ENCODE measurements around the gene AVP. TPM values are rescaled to one million over a fixed set of nuclear protein-coding genes. Genes with fewer than 3 reads are reported as not detected.

AVP gene
- total and polyA plus RNA-seq, 2 experiments from 2014 or later: 0.67 to 1.3 TPM

- no peaks in the 10 kb centered on the region for H3K9me2 ChIP-seq (replicated peaks; ENCODE audit: insufficient read depth)
- no peaks in the 10 kb centered on the region for H3K9me3 ChIP-seq (ENCODE audit: low read depth)
- H3K27ac ChIP-seq: no peak overlapping the region
- H2AFZ ChIP-seq: no peak overlapping the region
- H3K4me3 ChIP-seq: no peak overlapping the region
- TF ChIP-seq EZH2 (IDR thresholded peaks at IDR 0.05; ENCODE audit: borderline replicate concordance): no peak
- no peak for TF ChIP-seq CTCF (IDR thresholded peaks at IDR 0.05; ENCODE audit: poor library complexity)
- TF ChIP-seq EZH2phosphoT487 (IDR thresholded peaks at IDR 0.05; ENCODE audit: low read depth, severe bottlenecking, unreplicated experiment): no peak
- WGBS (ENCODE audit: low lambda C conversion rate, missing lambda C conversion rate): 100% methylated on average over 2 of the region's 2 CpGs
- H3K36me3 ChIP-seq (replicated peaks; ENCODE audit: insufficient read depth, low read depth): no peaks in the 10 kb centered on the region
- no peaks in the 10 kb centered on the region for H4K20me1 ChIP-seq (ENCODE audit: insufficient read depth, poor library complexity, severe bottlenecking)
- H3K79me2 ChIP-seq: peaks cover 5% of the 10 kb centered on the region
- no peaks in the 10 kb centered on the region for H3K4me1 ChIP-seq (ENCODE audit: insufficient read depth)
- no peaks in the 10 kb centered on the region for H3K27me3 ChIP-seq
- no peak for DNase-seq (ENCODE audit: low spot score)
- H3K4me2 ChIP-seq: no peak overlapping the region
Observed at GRCh38 chr20:3111995-3112394, 27.5 kb upstream of the AVP start.

GRCh38 chr20:3111507-3111906 lies 27.0 kb upstream of the AVP start:
- H2AFZ ChIP-seq: no peak overlapping the region
- H3K36me3 ChIP-seq (replicated peaks; ENCODE audit: insufficient read depth, low read depth): no peaks in the 10 kb centered on the region
- DNase-seq (ENCODE audit: low spot score): no peak
- WGBS (ENCODE audit: low lambda C conversion rate, missing lambda C conversion rate): 96% methylated on average over 7 of the region's 7 CpGs
- no peaks in the 10 kb centered on the region for H3K9me3 ChIP-seq (ENCODE audit: low read depth)
- no peaks in the 10 kb centered on the region for H3K9me2 ChIP-seq (replicated peaks; ENCODE audit: insufficient read depth)
- no peaks in the 10 kb centered on the region for H3K27me3 ChIP-seq
- no peak overlapping the region for H3K4me3 ChIP-seq
- peaks cover 5% of the 10 kb centered on the region for H3K79me2 ChIP-seq
- TF ChIP-seq EZH2 (IDR thresholded peaks at IDR 0.05; ENCODE audit: borderline replicate concordance) (no peak), CTCF (IDR thresholded peaks at IDR 0.05; ENCODE audit: poor library complexity) (no peak), EZH2phosphoT487 (IDR thresholded peaks at IDR 0.05; ENCODE audit: low read depth, severe bottlenecking, unreplicated experiment) (no peak)
- H4K20me1 ChIP-seq (ENCODE audit: insufficient read depth, poor library complexity, severe bottlenecking): no peaks in the 10 kb centered on the region
- no peaks in the 10 kb centered on the region for H3K4me1 ChIP-seq (ENCODE audit: insufficient read depth)
- H3K27ac ChIP-seq: no peak overlapping the region
- H3K4me2 ChIP-seq: no peak overlapping the region

GRCh38 chr20:3109350-3110302 lies 25.1 kb upstream of the AVP start:
- WGBS (ENCODE audit: low lambda C conversion rate, missing lambda C conversion rate): 95% methylated on average over 23 of the region's 23 CpGs
- no peak for DNase-seq (ENCODE audit: low spot score)
- no peaks in the 10 kb centered on the region for H3K36me3 ChIP-seq (replicated peaks; ENCODE audit: insufficient read depth, low read depth)

More at GRCh38 chr20:3109350-3110302, 25.1 kb upstream of the AVP start:
- H3K27me3 ChIP-seq: no peaks in the 10 kb centered on the region
- H3K79me2 ChIP-seq: no peaks in the 10 kb centered on the region
- H3K4me3 ChIP-seq: no peak overlapping the region
- no peaks in the 10 kb centered on the region for H4K20me1 ChIP-seq (ENCODE audit: insufficient read depth, poor library complexity, severe bottlenecking)
- H3K4me2 ChIP-seq: no peak overlapping the region
- H3K9me2 ChIP-seq (replicated peaks; ENCODE audit: insufficient read depth): no peaks in the 10 kb centered on the region
- H3K9me3 ChIP-seq (ENCODE audit: low read depth): no peaks in the 10 kb centered on the region
- TF ChIP-seq EZH2phosphoT487 (IDR thresholded peaks at IDR 0.05; ENCODE audit: low read depth, severe bottlenecking, unreplicated experiment) (no peak), CTCF (IDR thresholded peaks at IDR 0.05; ENCODE audit: poor library complexity) (no peak), EZH2 (IDR thresholded peaks at IDR 0.05; ENCODE audit: borderline replicate concordance) (no peak)
- H3K4me1 ChIP-seq (ENCODE audit: insufficient read depth): no peaks in the 10 kb centered on the region
- H3K27ac ChIP-seq: no peak overlapping the region
- H2AFZ ChIP-seq: no peak overlapping the region

Data from hepatocyte (in vitro differentiated cells).